ENCODE measurements around the gene KCNMA1.
"Not testable (repeated sequence)": the region's sequence is repeated elsewhere in the genome, so short reads cannot be mapped to it uniquely, and the experiment has no call there.

The KCNMA1 gene

DNA sequence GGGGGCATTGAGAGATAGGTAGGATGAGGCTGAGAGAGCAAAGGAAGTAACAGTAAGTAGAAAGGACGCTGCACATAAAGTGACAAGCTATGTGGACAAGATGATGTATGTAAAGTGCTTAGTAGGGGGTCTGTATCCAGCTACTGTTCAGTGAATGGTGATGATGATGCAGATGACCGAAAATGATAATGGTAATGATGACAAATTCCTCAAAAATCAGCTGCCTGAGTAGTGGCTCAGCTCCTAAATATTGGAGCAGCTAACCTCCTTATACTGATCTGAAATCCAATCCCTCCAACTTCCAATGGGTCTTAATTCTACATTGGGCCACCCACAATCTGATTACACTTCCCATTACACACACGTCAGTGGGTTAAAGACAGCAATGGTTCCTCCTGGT, 27.1 kb upstream of the KCNMA1 start:
- in situ Hi-C loops (cut with HindIII; ENCODE audit: low sequenced_read_pairs), result no loop called here

GRCh38 chr10:77664008-77664407, 26.4 kb upstream of the KCNMA1 start:
- in situ Hi-C loops (cut with HindIII; ENCODE audit: low sequenced_read_pairs), result no loop called here

- in situ Hi-C loops (cut with HindIII; ENCODE audit: low sequenced_read_pairs), result no loop called here
Observed at GRCh38 chr10:77661674-77662073, 24.1 kb upstream of the KCNMA1 start.

DNA sequence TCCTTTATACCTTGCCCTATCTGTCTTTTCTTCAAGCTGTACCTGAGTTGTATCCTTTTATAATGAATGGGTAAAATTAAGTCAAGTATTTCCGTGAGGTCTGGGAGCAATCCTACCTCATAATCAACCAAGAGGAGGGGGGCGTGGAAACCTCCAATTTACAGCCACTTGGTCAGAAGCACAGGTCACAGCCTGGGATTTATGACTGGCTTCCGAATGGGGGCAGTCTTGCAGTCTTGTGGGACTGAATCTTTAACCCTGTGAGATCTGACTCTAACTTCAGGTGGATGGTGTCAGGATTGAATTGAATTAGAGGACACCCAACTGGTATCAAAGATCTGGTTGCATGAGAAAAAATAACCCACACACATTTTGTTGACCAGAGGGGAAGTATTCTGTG, 23.5 kb upstream of the KCNMA1 start:
- in situ Hi-C loops (cut with HindIII; ENCODE audit: low sequenced_read_pairs), result no loop called here

DNA sequence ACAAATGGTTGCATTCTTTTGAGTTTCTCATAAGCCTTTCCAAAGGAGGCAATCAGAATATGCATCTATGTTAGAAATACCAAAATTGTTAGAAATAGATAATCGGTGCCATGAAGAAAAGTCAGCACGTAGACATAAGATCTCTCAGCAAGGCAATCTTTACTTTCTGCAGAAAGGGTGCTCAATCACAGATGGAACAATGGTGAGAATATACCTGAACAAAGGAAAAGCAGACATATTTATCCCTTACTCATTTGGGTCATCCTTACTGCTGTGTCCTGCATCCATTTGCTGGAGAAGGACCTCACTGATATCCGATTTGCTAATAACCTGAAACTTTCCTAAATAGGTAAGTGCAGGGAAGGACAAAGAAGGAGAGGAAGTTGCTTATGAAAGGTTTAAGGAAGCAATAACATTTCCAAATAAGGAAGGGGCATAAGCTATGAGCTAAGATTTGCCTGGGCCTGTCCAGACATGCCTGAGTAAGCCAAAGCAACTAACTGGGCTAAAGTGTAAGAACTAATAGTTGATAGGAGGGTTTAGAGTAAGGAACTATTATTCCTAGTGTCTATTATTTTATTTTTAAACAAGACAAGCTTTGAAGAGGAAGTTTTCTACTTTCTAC, 21.6 kb upstream of the KCNMA1 start:
- in situ Hi-C loops (cut with HindIII; ENCODE audit: low sequenced_read_pairs), result not testable (repeated sequence)

- in situ Hi-C loops (cut with HindIII; ENCODE audit: low sequenced_read_pairs), result no loop called here
Observed at GRCh38 chr10:77653210-77653609, 15.6 kb upstream of the KCNMA1 start.

DNA sequence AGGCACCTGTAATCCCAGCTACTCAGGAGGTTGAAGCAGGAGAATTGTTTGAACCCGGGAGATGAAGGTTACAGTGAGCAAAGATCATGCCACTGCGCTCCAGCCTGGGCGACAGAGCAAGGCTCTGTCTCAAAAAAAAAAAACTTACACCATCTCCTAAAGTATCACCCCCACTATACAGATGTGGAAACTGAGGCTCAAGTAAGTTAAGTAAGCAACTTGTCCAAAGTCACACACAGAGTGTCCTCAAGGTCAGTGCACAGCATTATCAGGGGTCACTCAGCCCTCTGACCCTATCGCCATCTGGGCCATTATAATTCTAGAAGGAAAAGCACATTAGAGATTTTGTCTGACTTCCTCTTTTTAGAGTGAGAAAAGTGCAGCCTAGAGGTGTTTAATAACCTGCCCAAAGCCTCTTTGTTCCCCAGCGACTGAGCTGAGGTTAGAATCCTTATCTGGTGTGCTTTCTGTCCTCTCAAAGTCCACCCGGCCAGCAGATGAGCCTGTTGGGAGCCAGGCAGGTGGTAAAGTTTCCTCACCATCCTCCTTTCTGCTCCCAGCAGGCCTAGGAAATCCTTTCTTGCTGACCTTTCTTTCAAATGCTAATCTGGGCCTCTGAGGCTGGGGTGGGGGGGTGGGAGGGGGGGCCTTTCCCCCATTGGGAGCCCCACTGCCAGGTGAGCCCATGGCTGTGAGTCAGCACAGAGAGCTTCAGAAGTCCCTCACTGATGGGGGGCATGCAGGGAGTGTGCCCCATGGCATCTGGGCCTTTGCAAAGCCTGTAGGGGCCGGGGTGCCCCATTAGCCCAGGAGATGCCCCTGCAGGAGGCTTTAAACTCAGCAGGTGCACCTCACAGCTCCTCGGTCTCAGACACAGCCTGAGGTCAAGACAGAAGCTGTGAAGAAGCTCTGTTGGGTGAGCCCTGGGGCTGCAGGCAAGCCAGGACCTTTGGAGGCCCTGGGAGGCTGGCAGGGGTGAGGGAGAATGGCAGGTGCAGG, 12.0 kb upstream of the KCNMA1 start:
- in situ Hi-C loops (cut with HindIII; ENCODE audit: low sequenced_read_pairs), result loop anchor here (10.0 kb wide), 1 partner anchor 475 kb away; no protein-coding TSS in a partner anchor

DNA sequence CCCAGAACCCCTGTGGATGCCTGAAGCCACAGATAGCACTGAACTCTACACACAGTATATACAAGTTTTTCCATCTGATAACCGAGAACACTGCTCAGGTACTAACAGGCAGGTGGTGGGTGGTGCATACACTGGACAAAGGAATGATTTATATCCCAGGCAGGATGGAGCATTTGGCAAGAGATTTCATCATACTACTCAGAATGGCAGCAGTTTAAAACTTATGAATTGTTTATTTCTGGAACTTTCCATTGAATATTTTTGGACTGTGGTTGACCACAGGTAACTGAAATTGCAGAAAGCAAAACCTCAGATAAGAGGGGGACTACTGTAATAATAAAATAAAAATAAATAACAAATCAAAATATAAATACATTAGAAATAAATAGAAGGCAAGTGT, 10.9 kb upstream of the KCNMA1 start:
- in situ Hi-C loops (cut with HindIII; ENCODE audit: low sequenced_read_pairs), result loop anchor here (10.0 kb wide), 1 partner anchor 474 kb away; no protein-coding TSS in a partner anchor

GRCh38 chr10:77647543-77648293, 10.1 kb upstream of the KCNMA1 start:
- in situ Hi-C loops (cut with HindIII; ENCODE audit: low sequenced_read_pairs), result loop anchor here (10.0 kb wide), 1 partner anchor 473 kb away; no protein-coding TSS in a partner anchor

- in situ Hi-C loops (cut with HindIII; ENCODE audit: low sequenced_read_pairs), result loop anchor here (10.0 kb wide), 1 partner anchor 470 kb away; no protein-coding TSS in a partner anchor
Observed at GRCh38 chr10:77644557-77645243, 7.1 kb upstream of the KCNMA1 start.

DNA sequence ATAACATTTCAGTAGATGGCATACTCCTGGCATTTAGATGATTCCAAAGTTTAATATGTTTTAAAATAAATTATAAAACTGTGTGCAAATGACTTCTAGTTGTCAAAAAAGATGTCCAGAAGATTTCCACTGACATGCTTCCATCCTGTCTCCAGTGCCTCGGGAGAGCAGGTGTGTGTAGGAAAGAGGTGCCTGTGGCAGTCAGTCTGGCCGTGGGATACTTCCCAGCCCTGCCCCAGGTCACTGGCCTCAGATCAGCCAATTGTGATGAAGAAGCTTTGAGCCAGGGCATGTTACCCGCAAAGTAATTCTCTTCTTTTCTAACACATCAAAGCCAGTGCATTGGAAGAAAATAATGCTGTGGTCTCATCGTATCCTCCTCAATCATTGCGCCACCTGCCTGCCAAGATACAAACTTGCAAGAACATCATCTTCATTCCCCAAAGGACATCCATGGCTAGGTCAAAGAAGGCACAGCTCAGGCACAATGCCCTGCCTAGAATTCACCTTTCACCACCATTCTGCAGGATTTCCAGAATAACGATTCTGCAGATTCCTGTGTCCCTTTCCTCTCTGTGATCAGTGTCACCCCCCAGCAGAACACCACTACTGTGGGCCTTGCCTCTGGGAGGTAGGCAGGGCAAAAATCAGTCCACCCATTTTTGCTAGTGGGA, 6.3 kb upstream of the KCNMA1 start:
- in situ Hi-C loops (cut with HindIII; ENCODE audit: low sequenced_read_pairs), result loop anchor here (10.0 kb wide), 1 partner anchor 469 kb away; no protein-coding TSS in a partner anchor

DNA sequence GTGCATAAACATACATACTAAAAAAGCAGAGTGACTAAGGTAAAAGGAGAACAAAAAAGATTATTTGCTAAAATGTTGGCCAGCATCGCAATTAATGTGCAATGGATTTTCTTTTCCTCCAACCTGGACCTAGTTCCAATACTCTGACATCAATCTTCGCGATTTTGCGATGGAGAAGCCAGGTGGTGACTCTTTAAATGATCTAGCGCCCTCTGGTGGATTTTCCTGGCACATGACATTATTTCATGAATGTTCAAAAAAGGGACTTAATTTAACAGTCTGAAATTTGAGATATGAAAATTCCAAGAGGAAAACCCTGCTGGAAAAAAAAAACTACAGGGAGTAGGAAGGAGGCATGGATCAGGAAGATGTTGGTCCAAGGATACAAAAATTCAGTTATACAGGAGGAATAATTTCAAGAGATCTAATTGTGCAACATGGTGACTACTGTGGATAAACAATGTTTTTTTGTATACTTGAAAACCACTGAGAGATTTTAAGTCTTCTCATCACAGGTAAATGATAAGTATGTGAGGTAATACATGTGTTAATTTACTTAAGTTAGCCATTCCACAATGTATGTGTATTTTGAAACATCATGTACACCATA, 4.3 kb upstream of the KCNMA1 start:
- in situ Hi-C loops (cut with HindIII; ENCODE audit: low sequenced_read_pairs), result loop anchor here (10.0 kb wide), 1 partner anchor 467 kb away; no protein-coding TSS in a partner anchor

GRCh38 chr10:77641344-77641743, 3.7 kb upstream of the KCNMA1 start:
- in situ Hi-C loops (cut with HindIII; ENCODE audit: low sequenced_read_pairs), result loop anchor here (10.0 kb wide), 1 partner anchor 467 kb away; no protein-coding TSS in a partner anchor

DNA sequence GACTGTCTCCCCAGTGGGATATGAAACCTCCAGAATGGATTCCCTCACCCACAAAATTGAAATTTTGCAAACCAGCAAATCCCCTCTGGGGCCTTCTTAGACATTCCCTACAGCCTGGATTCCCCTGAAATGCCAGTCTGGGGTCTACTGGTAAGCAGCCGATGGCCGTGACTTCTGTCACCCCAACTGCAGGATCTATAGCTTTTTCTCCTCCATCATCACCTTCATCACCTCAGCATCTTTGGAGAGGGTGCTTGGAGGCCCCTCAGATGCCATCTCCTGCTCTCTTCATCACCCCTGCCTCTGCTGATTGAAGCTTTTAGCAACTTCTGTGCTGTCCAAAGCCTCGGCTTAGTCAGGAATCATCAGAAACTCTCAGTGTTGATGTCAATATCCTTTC, 2.6 kb upstream of the KCNMA1 start:
- in situ Hi-C loops (cut with HindIII; ENCODE audit: low sequenced_read_pairs), result loop anchor here (10.0 kb wide), 1 partner anchor 465 kb away; no protein-coding TSS in a partner anchor

GRCh38 chr10:77639756-77640155, 2.1 kb upstream of the KCNMA1 start:
- in situ Hi-C loops (cut with HindIII; ENCODE audit: low sequenced_read_pairs), result loop anchor here (5.0 to 10.0 kb wide), 2 partner anchors 157 to 465 kb away; no protein-coding TSS in a partner anchor

DNA sequence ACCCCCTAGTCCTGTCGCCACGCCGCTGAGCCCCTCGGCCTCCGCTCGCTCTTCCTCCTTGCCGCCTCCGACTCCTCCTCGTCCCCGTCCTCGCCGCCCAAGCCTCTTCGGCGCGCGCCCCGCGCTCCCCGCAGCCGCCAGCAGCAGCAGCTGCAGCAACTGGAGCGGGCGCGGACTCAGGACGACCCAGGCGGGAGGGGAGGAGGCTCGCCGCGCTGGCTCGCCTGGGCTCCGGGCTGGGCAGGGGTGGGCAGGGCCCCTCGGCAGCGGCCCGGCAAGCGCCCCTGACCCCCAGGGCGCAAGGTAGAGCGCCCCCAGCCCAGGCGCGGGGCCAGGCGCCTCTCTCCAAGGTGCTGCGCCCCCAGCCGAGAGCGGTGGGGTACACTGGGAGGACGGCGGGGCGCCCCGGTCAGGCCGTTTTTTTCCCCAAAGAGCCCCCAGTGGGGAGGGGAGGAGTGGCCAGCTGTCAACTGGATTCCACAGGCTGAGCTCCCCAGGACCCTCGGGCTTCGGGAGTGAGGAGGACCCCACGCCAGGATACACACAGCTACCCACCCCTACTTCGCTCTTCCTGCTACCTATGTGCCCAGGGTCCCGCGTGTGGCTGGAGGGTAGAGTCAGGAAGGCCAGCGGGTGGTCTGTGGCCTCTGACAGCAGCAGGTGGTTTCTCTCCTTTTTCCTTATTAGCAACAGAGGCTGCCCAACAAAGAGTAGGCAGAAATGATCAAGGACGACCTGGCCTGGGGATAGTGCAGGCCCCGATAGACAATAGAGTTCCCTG, 903 bp upstream of the KCNMA1 start:
- in situ Hi-C loops (cut with HindIII; ENCODE audit: low sequenced_read_pairs), result loop anchor here (5.0 kb wide), 1 partner anchor 156 kb away; no protein-coding TSS in a partner anchor

- in situ Hi-C loops (cut with HindIII; ENCODE audit: low sequenced_read_pairs), result loop anchor here (5.0 kb wide), 1 partner anchor 155 kb away; no protein-coding TSS in a partner anchor
Observed at GRCh38 chr10:77636967-77637531, 559 bp downstream of the KCNMA1 start.
